NCI-H1105 (cell line): ENCODE results near the gene CAPN11.
"Not testable (repeated sequence)": the region's sequence is repeated elsewhere in the genome, so short reads cannot be mapped to it uniquely, and the experiment has no call there.

Experiments
- DNase-seq: peaks from one replicate; lab custom pipeline; 2025; lab: John Stamatoyannopoulos, UW

CAPN11 gene

GRCh38 chr6:44181784-44182183 lies 23.2 kb downstream of the CAPN11 start:
- DNase-seq = not testable (repeated sequence)

- no peak for DNase-seq
Observed at GRCh38 chr6:44182911-44183390, 24.3 kb downstream of the CAPN11 start.

GRCh38 chr6:44183783-44184182 lies 25.2 kb downstream of the CAPN11 start:
- no peak for DNase-seq

GRCh38 chr6:44185356-44185755 lies 26.7 kb downstream of the CAPN11 start:
- not testable (repeated sequence) for DNase-seq

DNA sequence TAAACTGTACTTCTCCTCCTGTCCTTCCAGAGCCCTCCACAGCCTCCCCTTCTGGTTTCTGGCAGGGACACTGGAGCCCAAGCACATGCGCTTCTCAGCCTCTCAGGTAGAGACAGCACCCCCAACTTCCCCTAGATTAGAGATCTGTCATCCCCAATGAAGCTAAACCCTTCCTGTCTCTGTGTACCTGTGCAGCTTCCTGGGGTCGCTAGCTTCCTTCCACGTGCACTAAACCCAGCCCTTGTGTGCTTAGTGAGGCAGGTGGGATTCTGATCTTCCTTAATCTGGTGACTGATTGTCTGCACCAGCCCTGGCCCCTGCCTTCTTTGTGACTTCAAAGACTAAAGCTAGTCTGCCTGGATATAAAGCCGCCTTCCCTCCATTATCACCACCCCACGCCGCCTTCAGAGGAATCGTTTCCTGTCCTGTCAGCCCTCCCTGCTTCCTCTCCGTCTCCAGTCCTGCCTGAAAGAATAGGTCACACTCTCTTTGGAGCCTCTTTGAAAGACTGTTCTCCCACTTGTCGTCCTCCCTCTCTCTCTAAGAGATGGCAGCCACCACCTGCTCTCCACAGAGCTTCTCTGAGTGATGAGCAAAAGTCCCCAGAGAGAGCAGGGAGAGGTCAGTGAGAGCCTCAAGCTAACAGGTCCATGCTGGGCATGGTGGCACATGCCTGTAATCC lies 27.5 kb downstream of the CAPN11 start:
- no peak for DNase-seq

DNA sequence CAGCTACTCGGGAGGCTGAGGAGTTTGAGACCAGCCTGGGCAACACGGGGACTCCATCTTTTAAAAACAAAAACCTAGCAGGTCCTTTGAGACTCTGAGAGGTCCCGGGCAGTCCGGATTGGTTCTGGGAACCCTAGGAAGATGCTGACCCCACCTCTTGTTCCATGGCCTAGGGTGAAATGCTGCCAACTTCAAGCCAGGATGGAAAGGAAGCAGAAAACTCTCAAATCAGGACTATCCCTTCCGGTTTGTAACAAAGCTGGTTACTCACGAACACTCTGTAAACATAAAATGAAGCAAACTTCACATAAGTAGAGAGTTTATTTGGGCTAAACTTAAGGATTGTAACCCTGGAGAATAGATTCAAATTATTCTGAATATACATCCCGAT lies 28.0 kb downstream of the CAPN11 start:
- no peak for DNase-seq

DNA sequence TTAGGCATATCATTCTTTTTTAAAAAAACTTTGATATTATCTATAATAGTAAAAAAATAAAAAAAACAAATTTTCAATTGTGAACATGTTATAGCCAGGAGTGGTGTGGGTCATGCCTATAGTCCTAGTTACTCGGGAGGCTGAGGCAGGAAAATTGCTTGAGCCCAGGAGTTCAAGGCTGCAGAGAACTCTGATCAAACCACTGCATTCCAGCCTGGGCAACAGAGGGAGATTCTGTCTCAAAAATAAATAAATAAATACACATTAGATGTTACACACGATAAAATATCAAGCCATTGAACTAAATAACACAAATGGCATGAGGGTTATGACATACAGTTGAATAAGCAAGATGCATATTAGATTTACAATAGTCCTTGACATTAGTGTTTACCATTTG lies 30.2 kb downstream of the CAPN11 start:
- DNase-seq = no peak

DNA sequence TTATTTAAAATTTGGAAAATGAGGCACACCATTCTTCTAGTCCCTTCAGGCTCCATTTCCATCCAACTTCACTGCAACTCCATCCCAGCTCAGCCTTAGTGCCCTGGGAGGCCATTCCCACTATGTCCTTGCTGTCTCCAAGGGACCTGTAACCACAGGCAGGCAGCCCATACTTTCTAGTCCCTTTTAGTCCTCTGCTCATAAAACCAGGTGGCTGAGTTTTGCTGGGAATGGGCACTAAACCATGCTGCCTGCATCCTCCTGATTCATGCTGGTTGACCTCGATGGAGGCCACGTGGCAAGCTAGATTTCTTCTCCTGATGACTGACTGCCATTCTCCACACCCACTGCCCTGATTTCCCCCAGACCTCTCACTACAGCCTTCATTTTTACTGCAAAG lies 30.6 kb downstream of the CAPN11 start:
- no peak for DNase-seq

GRCh38 chr6:44190715-44191114 lies 32.1 kb downstream of the CAPN11 start:
- no peak for DNase-seq

GRCh38 chr6:44192428-44193041 lies 33.9 kb downstream of the CAPN11 start:
- DNase-seq = no peak

GRCh38 chr6:44193307-44193910 lies 34.8 kb downstream of the CAPN11 start:
- DNase-seq = no peak

GRCh38 chr6:44194326-44194725 lies 35.7 kb downstream of the CAPN11 start:
- no peak for DNase-seq

DNA sequence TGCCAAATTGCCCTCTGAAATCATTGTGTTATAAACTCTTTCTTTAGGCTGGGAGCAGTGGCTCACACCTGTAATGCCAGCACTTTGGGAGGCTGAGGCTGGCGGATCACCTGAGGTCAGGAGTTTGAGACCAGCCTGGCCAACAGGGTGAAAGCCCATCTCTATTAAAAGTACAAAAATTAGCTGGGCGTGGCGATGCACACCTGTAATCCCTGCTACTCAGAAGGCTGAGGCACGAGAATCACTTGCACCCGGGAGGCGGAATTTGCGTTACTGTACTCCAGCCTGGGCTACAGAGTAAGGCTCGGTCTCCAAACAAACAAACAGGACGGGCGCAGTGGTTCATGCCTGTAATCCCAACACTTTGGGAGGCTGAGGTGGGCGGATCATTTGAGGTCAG lies 37.7 kb downstream of the CAPN11 start:
- not testable (repeated sequence) for DNase-seq

GRCh38 chr6:44198684-44199083 lies 40.1 kb downstream of the CAPN11 start:
- no peak for DNase-seq

DNA sequence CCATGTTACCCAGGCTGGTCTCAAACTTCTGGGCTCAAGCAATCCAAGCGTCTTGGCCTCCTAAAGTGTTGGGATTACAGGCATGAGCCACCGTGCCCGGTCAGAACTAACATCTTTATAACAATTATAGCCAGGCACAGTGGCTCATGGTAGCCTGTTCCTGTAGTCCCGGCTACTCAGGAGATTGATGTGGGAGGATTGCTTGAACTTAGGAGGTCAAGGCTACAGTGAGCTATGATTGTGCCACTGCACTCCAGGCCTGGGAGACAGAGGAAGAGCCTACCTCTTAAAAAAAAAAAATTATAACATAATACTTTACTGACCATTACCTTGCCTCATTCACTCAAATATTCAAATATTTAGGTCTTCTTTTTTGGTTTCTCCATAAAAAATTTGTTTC lies 41.3 kb downstream of the CAPN11 start:
- DNase-seq = no peak

DNA sequence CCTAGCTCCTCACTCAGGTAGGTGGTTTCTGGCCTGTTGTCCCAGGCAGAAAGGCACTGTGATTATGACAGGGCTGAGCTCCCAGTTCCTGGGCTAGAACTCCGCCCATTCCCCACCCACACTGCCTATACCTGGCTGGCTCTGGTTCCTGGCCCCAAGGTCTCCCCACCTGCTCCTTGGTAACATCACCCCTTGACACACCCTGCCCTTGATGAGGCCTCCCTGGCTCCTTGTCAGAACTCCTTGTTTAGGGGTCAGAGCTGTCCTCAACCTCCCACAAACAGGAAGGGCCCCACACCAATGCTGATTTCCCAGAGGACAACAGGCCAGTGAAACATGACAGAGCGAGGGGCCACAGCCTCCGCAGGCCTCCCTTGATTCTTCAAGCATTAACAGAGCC lies 42.6 kb downstream of the CAPN11 start:
- DNase-seq = no peak

GRCh38 chr6:44201638-44202303 lies 43.2 kb downstream of the CAPN11 start:
- no peak for DNase-seq

GRCh38 chr6:44202332-44202971 lies 43.8 kb downstream of the CAPN11 start:
- no peak for DNase-seq

DNA sequence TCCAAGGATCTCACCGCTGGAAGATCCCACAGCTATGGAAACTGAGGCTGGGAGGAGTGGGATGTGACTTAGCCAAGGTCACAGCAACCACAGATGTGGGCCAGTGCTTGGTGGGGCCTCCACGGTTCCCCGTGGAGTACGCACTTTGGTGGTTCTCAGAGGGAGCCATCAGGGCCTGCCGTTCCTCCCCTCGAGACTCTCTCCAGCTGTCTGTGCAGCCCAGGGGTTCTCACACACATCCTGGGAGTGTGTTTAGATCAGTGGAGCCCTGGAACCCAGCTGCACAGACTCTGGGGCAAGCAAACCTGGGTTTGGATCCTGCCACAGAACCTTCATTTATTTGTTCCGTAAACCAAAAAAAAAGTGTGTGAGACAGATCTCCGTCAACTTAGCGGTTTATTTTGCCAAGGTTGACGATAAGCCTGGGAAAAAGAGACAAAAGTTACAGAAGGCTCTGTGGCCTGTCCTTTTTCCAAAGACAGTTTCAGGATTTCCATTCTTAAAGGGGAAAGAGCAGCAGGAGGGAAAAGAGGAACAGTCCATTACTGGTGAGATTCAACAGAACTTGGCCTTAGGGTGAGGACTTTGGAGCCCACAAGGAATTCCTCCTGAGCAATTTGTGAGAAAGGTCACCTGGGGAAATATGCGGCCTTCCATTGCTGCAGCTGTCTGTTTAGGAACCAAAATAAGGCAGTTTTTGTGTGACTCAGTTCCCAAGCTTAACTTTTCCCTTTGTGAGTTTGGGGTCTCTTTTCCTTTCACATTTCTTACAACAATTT lies 44.5 kb downstream of the CAPN11 start:
- DNase-seq = no peak

- no peak for DNase-seq
Observed at GRCh38 chr6:44203955-44204354, 45.3 kb downstream of the CAPN11 start.

GRCh38 chr6:44207966-44208365 lies 49.3 kb downstream of the CAPN11 start:
- no peak for DNase-seq

GRCh38 chr6:44211284-44211683 lies 52.7 kb downstream of the CAPN11 start:
- no peak for DNase-seq
